HepG2 (cell line): ENCODE measurements around the gene ACOT13. TPM values are rescaled to one million over a fixed set of nuclear protein-coding genes. Genes with fewer than 3 reads are reported as not detected.
A peak's percentile ranks its signal among the peaks of the same experiment; 100 is the strongest.

Source experiments
- CENPBD1 ChIP-seq: sonication (generic); formaldehyde crosslinking; IDR thresholded peaks from 2 replicates; pipeline ENCODE4 v1.8.0; 2022; ENCODE audit warnings: missing genetic modification reagents, low read depth, mild to moderate bottlenecking, borderline replicate concordance
- DDIT3 ChIP-seq: sonication (generic); formaldehyde crosslinking; IDR thresholded peaks from 2 replicates; pipeline ENCODE4 v1.4.0; 2020; ENCODE audit warnings: mild to moderate bottlenecking, missing genetic modification reagents
- ELF1 ChIP-seq: sonication (generic); formaldehyde crosslinking; IDR thresholded peaks from 2 replicates; pipeline ENCODE4 v1.4.0; 2020; ENCODE audit warnings: missing genetic modification reagents
- FOXA1 ChIP-seq, 2 experiments: fragments of 450-650 bp in 1 of 2; sonication (generic) in 1 of 2; formaldehyde crosslinking in 1 of 2; IDR thresholded peaks; 2 replicates each; pipeline versions ENCODE4 v1.4.0 to v1.6.1; 2016 to 2020; ENCODE audit warnings: missing genetic modification reagents in 1 of 2
- GFI1 ChIP-seq: sonication (generic); formaldehyde crosslinking; IDR thresholded peaks from 2 replicates; pipeline ENCODE4 v1.5.0; 2020; ENCODE audit warnings: missing genetic modification reagents, mild to moderate bottlenecking, borderline replicate concordance
- KDM3A ChIP-seq: IDR thresholded peaks from 2 replicates; pipeline ENCODE4 v1.6.1; 2018; ENCODE audit warnings: low read depth, missing compliant biosample characterization
- MED8 ChIP-seq: sonication (generic); formaldehyde crosslinking; IDR thresholded peaks from 2 replicates; pipeline ENCODE4 v1.8.1; 2023; ENCODE audit warnings: mild to moderate bottlenecking, missing genetic modification reagents; ENCODE audit not compliant: insufficient replicate concordance
- MTF2 ChIP-seq: sonication (generic); formaldehyde crosslinking; IDR thresholded peaks from 2 replicates; pipeline ENCODE4 v1.5.0; 2020; ENCODE audit warnings: missing genetic modification reagents, borderline replicate concordance
- NFIB ChIP-seq: sonication (generic); formaldehyde crosslinking; IDR thresholded peaks from 2 replicates; pipeline ENCODE4 v1.9.0; 2021; ENCODE audit warnings: missing genetic modification reagents, mild to moderate bottlenecking, borderline replicate concordance
- RXRB ChIP-seq: IDR thresholded peaks from 2 replicates; pipeline ENCODE4 v1.6.1; 2016; ENCODE audit warnings: borderline replicate concordance, missing genetic modification reagents, missing compliant biosample characterization
- SP4 ChIP-seq: sonication (generic); formaldehyde crosslinking; IDR thresholded peaks from 2 replicates; pipeline ENCODE4 v1.8.1; 2023; ENCODE audit warnings: mild to moderate bottlenecking, missing genetic modification reagents
- SP5 ChIP-seq: IDR thresholded peaks from 2 replicates; pipeline ENCODE4 v1.6.1; 2016; ENCODE audit warnings: low read depth, borderline replicate concordance
- ZBTB34 ChIP-seq: sonication (generic); formaldehyde crosslinking; IDR thresholded peaks from 2 replicates; pipeline ENCODE4 v1.8.0; 2022; ENCODE audit warnings: mild to moderate bottlenecking, missing genetic modification reagents
- ZFP36 ChIP-seq: fragments of 150-350 bp; IDR thresholded peaks from 2 replicates; pipeline ENCODE4 v1.6.1; 2018; ENCODE audit warnings: borderline replicate concordance, low read length, low read depth; ENCODE audit not compliant: partially characterized antibody
- ZIK1 ChIP-seq: sonication (generic); formaldehyde crosslinking; IDR thresholded peaks from 2 replicates; pipeline ENCODE4 v1.5.0; 2020; ENCODE audit warnings: mild to moderate bottlenecking, low read depth, missing genetic modification reagents, borderline replicate concordance
- ZNF224 ChIP-seq: sonication (generic); formaldehyde crosslinking; IDR thresholded peaks from 2 replicates; pipeline ENCODE4 v1.5.0; 2020; ENCODE audit warnings: mild to moderate bottlenecking, missing genetic modification reagents
- ZNF431 ChIP-seq: sonication (generic); formaldehyde crosslinking; IDR thresholded peaks from 2 replicates; pipeline ENCODE4 v1.9.0; 2022; ENCODE audit warnings: missing genetic modification reagents, low read depth, mild to moderate bottlenecking, borderline replicate concordance
- ZNF569 ChIP-seq: sonication (generic); formaldehyde crosslinking; IDR thresholded peaks from 2 replicates; pipeline ENCODE4 v1.5.0; 2020; ENCODE audit warnings: mild to moderate bottlenecking, missing genetic modification reagents, moderate library complexity, borderline replicate concordance
- ZNF639 ChIP-seq: conservative IDR thresholded peaks from 2 replicates; pipeline ENCODE4 v1.6.1; 2018; ENCODE audit warnings: missing genetic modification reagents
- ZNF816 ChIP-seq: sonication (generic); formaldehyde crosslinking; IDR thresholded peaks from 2 replicates; pipeline ENCODE4 v1.8.0; 2022; ENCODE audit warnings: missing genetic modification reagents, mild to moderate bottlenecking, borderline replicate concordance
- polyA plus RNA-seq, 8 experiments: library from polyadenylated mRNA; depleted of rRNA in 3 of 8; stranded (reverse) in 7 of 8; unstranded in 1 of 8; fragments of >200 nt; fragmentation: Illumina TruSeq in 4 of 8; extraction: Trizol in 4 of 8; gene quantifications; 2 replicates each; pipeline versions ENCODE4 v1.2.1 to v1.2.3, GENCODE V29; 2011 to 2016; ENCODE audit warnings: low read depth in 4 of 8, missing spikeins in 1 of 8, mixed read lengths in 1 of 8; ENCODE audit not compliant: insufficient read depth in 1 of 8
- total RNA-seq, 5 experiments: library from RNA; depleted of rRNA; stranded (reverse); fragments of >200 nt; fragmentation: Illumina TruSeq; extraction: Trizol; gene quantifications; 2 replicates each; pipeline ENCODE4 v1.2.3, GENCODE V29; 2016; ENCODE audit warnings: low read depth in 1 of 5
- TF ChIP-seq, protein P1 (sequence below): sonication (generic); formaldehyde crosslinking; IDR thresholded peaks from 2 replicates; pipeline ENCODE4 v1.9.0; 2021; ENCODE audit warnings: missing genetic modification reagents, mild to moderate bottlenecking, borderline replicate concordance

The ACOT13 gene
- total and polyA plus RNA-seq, 2 of the 13 experiments (the other 11 are each of a cell fraction or from before 2014, with no cell fraction given): 31.5 to 45.1 TPM

DNA sequence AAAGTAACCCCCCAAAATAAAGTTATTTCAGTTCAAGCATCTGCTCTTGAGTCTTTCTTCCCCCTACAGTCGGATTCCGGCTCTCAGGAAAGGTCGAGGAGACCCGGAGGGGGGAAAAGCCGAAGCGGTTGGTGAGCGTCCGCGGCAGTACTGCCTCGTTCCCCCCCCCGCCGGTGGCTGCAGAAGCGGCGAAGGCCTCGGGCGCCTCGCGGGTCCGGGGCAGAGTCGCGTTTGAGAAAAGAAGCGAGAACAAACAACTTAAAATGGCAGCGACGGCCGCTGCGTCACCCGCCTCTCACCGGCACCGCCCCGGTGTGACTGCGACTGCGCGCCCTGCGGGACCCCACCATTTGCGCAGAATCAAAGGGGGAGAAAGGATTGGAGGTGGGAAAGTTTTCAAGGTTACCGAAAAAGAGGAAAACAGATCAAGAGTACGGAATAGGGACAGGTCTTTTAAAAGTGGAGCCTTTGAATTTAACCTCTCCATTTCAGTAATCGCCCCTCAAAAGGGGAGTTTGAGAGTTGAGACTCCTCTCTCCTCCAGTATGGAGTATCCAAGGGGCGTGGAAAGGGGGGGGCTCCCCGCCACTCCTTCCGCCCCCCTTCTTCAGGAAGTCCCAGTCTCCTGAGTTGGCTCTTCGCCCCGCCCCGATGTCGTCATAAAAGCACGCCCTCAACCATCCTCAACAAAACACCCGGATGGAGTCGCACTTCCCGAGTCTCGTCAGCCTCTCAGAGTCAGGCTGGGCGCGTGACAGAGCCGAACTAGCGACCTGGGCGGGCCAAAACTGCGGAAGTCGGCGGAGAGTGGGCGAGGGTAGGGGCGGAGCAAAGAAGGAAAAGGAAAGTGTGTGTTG is 54.0 kb downstream of the ACOT13 start (continued):
- TF ChIP-seq, protein P1, sequence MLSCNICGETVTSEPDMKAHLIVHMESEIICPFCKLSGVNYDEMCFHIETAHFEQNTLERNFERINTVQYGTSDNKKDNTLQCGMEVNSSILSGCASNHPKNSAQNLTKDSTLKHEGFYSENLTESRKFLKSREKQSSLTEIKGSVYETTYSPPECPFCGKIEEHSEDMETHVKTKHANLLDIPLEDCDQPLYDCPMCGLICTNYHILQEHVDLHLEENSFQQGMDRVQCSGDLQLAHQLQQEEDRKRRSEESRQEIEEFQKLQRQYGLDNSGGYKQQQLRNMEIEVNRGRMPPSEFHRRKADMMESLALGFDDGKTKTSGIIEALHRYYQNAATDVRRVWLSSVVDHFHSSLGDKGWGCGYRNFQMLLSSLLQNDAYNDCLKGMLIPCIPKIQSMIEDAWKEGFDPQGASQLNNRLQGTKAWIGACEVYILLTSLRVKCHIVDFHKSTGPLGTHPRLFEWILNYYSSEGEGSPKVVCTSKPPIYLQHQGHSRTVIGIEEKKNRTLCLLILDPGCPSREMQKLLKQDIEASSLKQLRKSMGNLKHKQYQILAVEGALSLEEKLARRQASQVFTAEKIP (CRISPR knock-in tag): no peak
- no peak for TF ChIP-seq DDIT3 (CRISPR knock-in tag)
- TF ChIP-seq ZNF224: 0 out of 2 replicates have a peak, but pooled peaks have one; percentile 55
- TF ChIP-seq ZBTB34 (CRISPR knock-in tag): no peak
- no peak for TF ChIP-seq ZIK1 (CRISPR knock-in tag)
- no peak for TF ChIP-seq MED8 (CRISPR knock-in tag)
- TF ChIP-seq SP4 (CRISPR knock-in tag): peak; percentile 93
- TF ChIP-seq ELF1 (CRISPR knock-in tag): peak; percentile 99
- peak; percentile 75; the same call in 1 of the 2 replicates for TF ChIP-seq RXRB (CRISPR knock-in tag)
- peak; percentile 3; the same call in 1 of the 2 replicates for TF ChIP-seq KDM3A (CRISPR knock-in tag)
- peak; percentile 97 for TF ChIP-seq ZNF816 (CRISPR knock-in tag)
- peak; percentile 62; the same call in 1 of the 2 replicates for TF ChIP-seq GFI1 (CRISPR knock-in tag)
- peak; percentile 85; the same call in 1 of the 2 replicates for TF ChIP-seq SP5 (CRISPR knock-in tag)
- TF ChIP-seq ZNF431 (CRISPR knock-in tag): 0 out of 2 replicates have a peak, but pooled peaks have one; percentile 27
- TF ChIP-seq CENPBD1 (CRISPR knock-in tag): no peak
- no peak for TF ChIP-seq FOXA1 (IDR thresholded peaks at IDR 0.05)
- peak; percentile 61 for TF ChIP-seq FOXA1 (CRISPR knock-in tag; IDR thresholded peaks at IDR 0.05)
- TF ChIP-seq MTF2 (CRISPR knock-in tag): no peak
- no peak for TF ChIP-seq NFIB (CRISPR knock-in tag)
- TF ChIP-seq ZFP36: no peak
- no peak for TF ChIP-seq ZNF569 (CRISPR knock-in tag)
- TF ChIP-seq ZNF639 (CRISPR knock-in tag): no peak; the same call in none of the 2 replicates
